Right cardiac atrium (tissue), 5 donors: ENCODE measurements around the gene ATP12A. TPM values are rescaled to one million over a fixed set of nuclear protein-coding genes. Genes with fewer than 3 reads are reported as not detected.

Experiments used
- ATAC-seq, 2 donors: fragments of 200-7000 bp; cut with Tn5 transposase; one replicate each; pipeline versions ENCODE4 v1.8.0 to v1.9.1; 2020; ENCODE audit warnings: moderate library complexity in 2 of 2, mild to moderate bottlenecking in 1 of 2
- DNase-seq, 3 donors: peaks; one replicate each; pipeline ENCODE4 v3.0.0-alpha.2; 2020
- H3K27ac ChIP-seq: one replicate; pipeline ENCODE4 v1.5.1; 2013; ENCODE audit warnings: mild to moderate bottlenecking, low read length, control low read depth, moderate library complexity
- H3K27me3 ChIP-seq: one replicate; pipeline ENCODE4 v1.6.1; 2013; ENCODE audit not compliant: control insufficient read depth, insufficient read depth
- H3K4me1 ChIP-seq: one replicate; pipeline ENCODE4 v1.6.1; 2013; ENCODE audit warnings: low read length; ENCODE audit not compliant: control insufficient read depth, insufficient read depth
- H3K4me3 ChIP-seq: one replicate; pipeline ENCODE4 v1.5.1; 2013; ENCODE audit warnings: low read length, control low read depth
- H3K9me3 ChIP-seq: one replicate; pipeline ENCODE4 v1.6.1; 2013; ENCODE audit warnings: low read length; ENCODE audit not compliant: control insufficient read depth
- WGBS: extraction: QIAGEN DNeasy Blood & Tissue Kit; methylation state at CpG from one replicate; pipeline ENCODE4 v1.1.7; 2013; 5-methylcytosine and 5-hydroxymethylcytosine counted together
- intact Hi-C, 4 donors: fragments of 100-400 bp; cut with DNase I; formaldehyde crosslinking; loops; one replicate each; pipeline versions ENCODE4 v1.11.0 to v1.14.0; 2022 to 2023
- polyA plus RNA-seq: library from polyadenylated mRNA; stranded (reverse); fragments of 200-250 nt; gene quantifications from one replicate; pipeline ENCODE4 v1.2.3, GENCODE V29; 2013
- total RNA-seq, 4 donors: library from RNA; stranded (reverse); fragmentation: NEBNext Ultra II Directional; extraction: Animal tissue kit (Norgen Biotek cat#: 25700); gene quantifications; one replicate each; pipeline ENCODE4 v1.2.1, GENCODE V29; 2021
- donor health status: healthy with polysubstance abuse.
- donor health status: DM: no; HTN: yes; CAD: no.
- donor health status: DM: no; HTN: no; CAD: no.
- donor health status: DM: no; HTN: yes; CAD: no; lungs with severe emphysema.
- donor health status: DM: yes; HTN: yes; CAD: no.

ATP12A gene
- total and polyA plus RNA-seq, 5 donors: not detected

- intact Hi-C loops: no loop called here
- Histone ChIP-seq H3K4me1 (no peaks in the 10 kb centered on the region), H3K4me3 (no peak overlapping the region), H3K9me3 (no peaks in the 10 kb centered on the region), H3K27ac (no peak overlapping the region), H3K27me3 (peaks cover 3% of the 10 kb centered on the region)
- 80% methylated on average over 1 of the region's 1 CpG for WGBS
- no peak for ATAC-seq
- DNase-seq: no peak
Observed at GRCh38 chr13:24663586-24663985, 16.6 kb upstream of the ATP12A start.

- H3K4me3 ChIP-seq: no peak overlapping the region
- no peaks in the 10 kb centered on the region for H3K9me3 ChIP-seq
- H3K4me1 ChIP-seq: no peaks in the 10 kb centered on the region
- 71% methylated on average over 5 of the region's 5 CpGs for WGBS
- ATAC-seq: no peak
- no peak for DNase-seq
- intact Hi-C loops: no loop called here
- H3K27ac ChIP-seq: no peak overlapping the region
- H3K27me3 ChIP-seq: peaks cover 3% of the 10 kb centered on the region
Observed at GRCh38 chr13:24664726-24665409, 15.3 kb upstream of the ATP12A start.

- 87% methylated on average over 4 of the region's 4 CpGs for WGBS
- Histone ChIP-seq H3K4me1 (no peaks in the 10 kb centered on the region), H3K27ac (no peak overlapping the region), H3K9me3 (no peaks in the 10 kb centered on the region), H3K27me3 (peaks cover 3% of the 10 kb centered on the region), H3K4me3 (no peak overlapping the region)
- intact Hi-C loops: no loop called here
- DNase-seq: no peak
- no peak for ATAC-seq
Observed at GRCh38 chr13:24668511-24668910, 11.7 kb upstream of the ATP12A start.

GRCh38 chr13:24668955-24669582, 11.1 kb upstream of the ATP12A start:
- Histone ChIP-seq H3K27me3 (peaks cover 3% of the 10 kb centered on the region), H3K4me1 (no peaks in the 10 kb centered on the region), H3K4me3 (no peak overlapping the region), H3K27ac (no peak overlapping the region), H3K9me3 (no peaks in the 10 kb centered on the region)
- intact Hi-C loops: no loop called here
- DNase-seq (no peak), ATAC-seq (peak; percentile 16 to 41)
- WGBS: 84% methylated on average over 5 of the region's 5 CpGs

GRCh38 chr13:24670174-24670573, 10.0 kb upstream of the ATP12A start:
- Histone ChIP-seq H3K27me3 (peaks cover 3% of the 10 kb centered on the region), H3K4me1 (no peaks in the 10 kb centered on the region), H3K9me3 (no peaks in the 10 kb centered on the region), H3K4me3 (no peak overlapping the region), H3K27ac (no peak overlapping the region)
- DNase-seq (no peak), ATAC-seq (no peak)
- WGBS: 80% methylated on average over 7 of the region's 7 CpGs
- intact Hi-C loops: no loop called here

GRCh38 chr13:24670961-24671381, 9.2 kb upstream of the ATP12A start:
- no peaks in the 10 kb centered on the region for H3K4me1 ChIP-seq

GRCh38 chr13:24671386-24672113, 8.7 kb upstream of the ATP12A start:
- Histone ChIP-seq H3K27me3 (peaks cover 3% of the 10 kb centered on the region), H3K27ac (no peak overlapping the region), H3K9me3 (no peaks in the 10 kb centered on the region), H3K4me1 (no peaks in the 10 kb centered on the region), H3K4me3 (peak overlapping the region; percentile 18)
- DNase-seq (no peak), ATAC-seq (peak; percentile 77 to 84)
- WGBS: 21% methylated on average over 14 of the region's 14 CpGs
- intact Hi-C loops: no loop called here

More at GRCh38 chr13:24670961-24671381, 9.2 kb upstream of the ATP12A start:
- Histone ChIP-seq H3K9me3 (no peaks in the 10 kb centered on the region), H3K27ac (no peak overlapping the region), H3K4me3 (no peak overlapping the region), H3K27me3 (peaks cover 3% of the 10 kb centered on the region)
- peak in 1 of 2 donors; percentile 27 for ATAC-seq
- no peak for DNase-seq
- 12% methylated on average over 6 of the region's 6 CpGs for WGBS
- intact Hi-C loops: no loop called here

GRCh38 chr13:24672141-24673132, 7.8 kb upstream of the ATP12A start:
- no peak overlapping the region for H3K27ac ChIP-seq
- peaks cover 5% of the 10 kb centered on the region for H3K27me3 ChIP-seq
- ATAC-seq (no peak), DNase-seq (no peak)
- H3K4me1 ChIP-seq: no peaks in the 10 kb centered on the region
- no peak overlapping the region for H3K4me3 ChIP-seq
- intact Hi-C loops: no loop called here
- 65% methylated on average over 9 of the region's 9 CpGs for WGBS
- no peaks in the 10 kb centered on the region for H3K9me3 ChIP-seq

GRCh38 chr13:24675806-24676570, 4.2 kb upstream of the ATP12A start:
- Histone ChIP-seq H3K9me3 (no peaks in the 10 kb centered on the region), H3K4me3 (no peak overlapping the region), H3K27ac (no peak overlapping the region), H3K4me1 (no peaks in the 10 kb centered on the region), H3K27me3 (peaks cover 4% of the 10 kb centered on the region)
- intact Hi-C loops: no loop called here
- ATAC-seq (no peak), DNase-seq (no peak)
- 60% methylated on average over 16 of the region's 16 CpGs for WGBS

- no peak for DNase-seq
- Histone ChIP-seq H3K27me3 (peaks cover 4% of the 10 kb centered on the region), H3K9me3 (no peaks in the 10 kb centered on the region), H3K4me1 (no peaks in the 10 kb centered on the region), H3K27ac (no peak overlapping the region), H3K4me3 (no peak overlapping the region)
- no peak for ATAC-seq
- 71% methylated on average over 3 of the region's 3 CpGs for WGBS
- intact Hi-C loops: no loop called here
Observed at GRCh38 chr13:24678151-24678550, 2.1 kb upstream of the ATP12A start.
